ENCODE data around the gene CTSV.
"Not testable (repeated sequence)": the region's sequence is repeated elsewhere in the genome, so short reads cannot be mapped to it uniquely, and the experiment has no call there.

Gene CTSV

DNA sequence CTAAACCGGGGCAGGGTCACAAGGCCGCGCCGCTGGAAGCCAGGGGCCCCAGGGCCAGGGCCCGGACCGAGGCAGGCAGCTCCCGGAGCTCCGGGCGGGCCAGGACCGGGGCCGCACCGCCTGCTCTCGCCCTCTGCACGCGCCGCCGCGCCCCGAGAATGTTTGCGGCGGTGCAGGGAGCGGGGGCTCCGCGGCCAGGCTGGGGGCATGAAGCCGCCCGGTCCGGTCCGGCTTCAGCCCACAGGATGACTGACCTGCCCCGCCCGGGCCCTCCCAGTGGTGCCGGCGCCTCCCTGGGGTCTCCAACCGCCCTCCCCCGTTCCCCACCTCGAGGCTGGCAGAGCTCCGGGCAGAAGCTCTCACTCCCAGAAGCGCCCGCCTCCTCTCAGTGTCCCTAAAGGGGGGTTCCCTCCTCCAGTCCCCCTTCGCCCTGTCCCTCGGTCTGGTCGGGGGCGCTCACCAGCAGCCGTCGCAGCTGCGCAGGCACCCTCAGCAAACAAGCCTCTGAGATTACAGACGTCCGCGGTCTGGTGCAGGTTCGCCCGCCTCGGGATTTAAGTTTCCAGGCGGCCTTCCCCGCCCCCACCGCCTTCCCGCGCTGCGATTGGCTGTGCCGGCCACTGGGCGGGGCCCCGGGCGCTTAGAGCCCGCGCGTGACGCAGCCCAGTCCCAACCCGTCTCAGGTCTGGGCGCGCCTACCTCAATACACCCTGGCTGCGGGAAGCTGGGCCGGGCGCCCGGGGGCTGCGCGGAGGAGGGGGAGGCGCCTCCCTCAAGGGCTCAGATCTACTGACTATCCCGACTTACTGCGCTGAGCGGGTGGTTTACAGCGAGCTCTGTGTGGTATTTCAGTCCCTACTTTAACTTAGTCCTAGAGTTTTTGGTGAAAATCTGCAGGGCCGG lies at the start of gene CTSV:
TSS of gene CTSV (minus strand) at position 532 of the 903 bp plus-strand sequence. CDS start 1,099 bp downstream, outside the sequence.
- peak; percentile 98 for DNase-seq

GRCh38 chr9:97087668-97088215 lies 48.8 kb upstream of the CTSV start:
- DNase-seq: not testable (repeated sequence)

GRCh38 chr9:97084562-97084991 lies 45.6 kb upstream of the CTSV start:
- not testable (repeated sequence) for DNase-seq

DNA sequence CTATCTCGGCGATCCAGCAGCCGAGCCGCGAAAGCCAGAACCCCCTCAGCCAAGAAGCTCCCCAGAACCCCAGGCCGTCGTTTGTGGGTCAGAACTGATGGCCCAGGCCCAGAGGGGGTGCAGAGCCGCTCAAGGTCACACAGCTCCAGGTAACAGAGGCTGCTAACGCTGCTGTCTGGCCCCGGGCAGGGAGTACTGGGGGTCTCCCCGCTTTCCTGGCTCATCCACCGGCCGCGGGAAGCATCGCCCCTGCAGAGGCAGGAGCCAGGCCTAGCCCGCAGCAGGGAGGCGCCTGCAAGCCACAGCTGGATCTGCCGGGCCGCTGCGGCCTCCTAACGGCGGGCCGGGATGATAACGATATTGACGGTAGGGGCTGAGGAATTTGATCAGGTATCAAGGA lies 39.4 kb upstream of the CTSV start:
- no peak for DNase-seq

DNA sequence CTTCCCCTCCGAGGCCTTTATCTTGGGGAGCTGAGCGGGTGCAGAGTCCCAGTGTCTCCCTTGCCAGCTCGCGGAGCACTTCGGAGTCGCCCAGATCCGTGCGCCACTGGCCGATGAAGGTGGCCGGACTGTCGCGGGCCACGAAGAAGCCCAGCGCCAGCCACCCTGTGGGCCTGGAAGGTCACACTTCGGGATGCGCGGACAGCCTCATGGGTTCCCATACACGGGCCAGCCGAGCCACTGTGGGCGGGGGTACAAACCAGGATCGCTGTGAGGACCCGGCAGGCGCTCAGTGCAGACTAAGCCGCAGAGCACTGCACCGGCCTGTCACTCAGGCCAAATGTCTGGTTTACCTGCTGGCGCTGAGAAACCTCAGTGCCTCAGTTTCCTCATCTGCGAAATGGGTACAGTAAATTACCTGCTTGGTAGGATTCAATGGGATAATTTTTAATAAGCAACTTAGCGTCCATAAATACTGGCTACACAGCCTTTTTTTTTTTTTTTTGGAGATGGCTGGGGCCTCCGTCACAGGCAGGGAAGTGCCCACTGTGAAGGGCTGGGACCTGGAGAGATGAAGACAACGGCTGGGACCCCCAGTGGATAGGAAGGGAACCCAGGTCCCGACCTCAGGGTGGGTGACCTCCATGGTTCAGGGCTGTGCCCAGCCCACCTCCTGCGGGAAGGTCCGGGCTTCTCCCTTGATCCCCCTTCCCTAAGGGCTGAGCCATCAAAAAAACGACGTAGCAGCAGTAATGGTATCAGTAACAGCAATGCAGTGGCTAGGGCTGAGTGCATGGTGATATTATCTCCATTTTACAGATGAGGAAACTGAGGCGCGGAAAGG lies 38.7 kb upstream of the CTSV start:
- no peak for DNase-seq

GRCh38 chr9:97076731-97077451 lies 37.9 kb upstream of the CTSV start:
- not testable (repeated sequence) for DNase-seq

DNA sequence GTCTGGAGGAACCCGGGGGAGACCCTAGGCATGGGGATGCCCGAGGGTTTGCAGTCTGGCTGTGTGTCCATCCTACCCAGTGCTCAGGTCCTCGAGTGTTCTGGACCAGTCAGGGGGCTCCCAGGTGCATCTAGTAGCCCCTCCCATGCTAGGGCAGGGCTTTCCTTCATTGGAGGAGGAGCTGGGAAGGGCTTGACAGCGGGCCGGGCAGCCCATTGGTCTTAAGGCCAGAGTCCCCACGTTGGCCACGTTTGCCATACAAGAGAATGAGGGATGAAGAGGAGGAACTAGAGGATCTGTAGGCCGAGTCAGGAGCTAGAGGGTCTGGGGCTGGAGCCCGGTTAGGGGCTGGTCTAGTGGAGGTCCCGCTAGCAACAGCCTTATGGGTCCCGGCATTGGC lies 37.3 kb upstream of the CTSV start:
- DNase-seq: no peak

DNA sequence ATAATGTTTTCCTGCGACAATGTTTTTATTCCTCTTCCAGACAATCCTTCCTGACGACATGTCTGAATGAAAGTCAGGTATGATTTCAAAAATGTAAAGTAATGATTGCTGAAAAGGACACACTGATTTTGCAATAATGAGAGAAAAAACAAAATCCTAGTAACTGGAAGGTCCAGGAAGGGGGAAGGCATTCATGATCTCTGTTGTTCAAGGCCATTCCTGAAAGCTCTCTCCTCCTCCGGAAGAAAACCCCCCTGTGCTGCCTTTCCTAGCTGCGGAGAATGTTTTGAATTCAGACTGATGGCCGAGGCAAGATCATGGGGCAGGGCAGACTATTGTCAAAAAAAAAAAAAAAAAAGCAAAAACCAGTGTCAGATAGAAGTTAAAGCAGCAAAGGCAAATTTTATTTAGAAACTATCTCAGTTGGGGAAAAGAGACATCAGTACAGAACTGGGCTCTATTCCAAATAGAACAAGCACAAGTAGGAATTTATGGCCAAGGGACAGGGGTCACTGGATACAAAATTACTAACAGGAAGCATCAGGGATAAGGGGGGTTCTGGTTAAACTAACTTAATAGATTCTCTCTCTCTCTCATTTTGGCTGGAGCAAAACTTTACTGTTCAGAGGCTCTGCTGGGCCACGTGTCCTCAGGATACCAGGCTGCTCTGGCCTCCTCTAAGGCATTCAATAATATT lies 36.5 kb upstream of the CTSV start:
- DNase-seq: no peak

DNA sequence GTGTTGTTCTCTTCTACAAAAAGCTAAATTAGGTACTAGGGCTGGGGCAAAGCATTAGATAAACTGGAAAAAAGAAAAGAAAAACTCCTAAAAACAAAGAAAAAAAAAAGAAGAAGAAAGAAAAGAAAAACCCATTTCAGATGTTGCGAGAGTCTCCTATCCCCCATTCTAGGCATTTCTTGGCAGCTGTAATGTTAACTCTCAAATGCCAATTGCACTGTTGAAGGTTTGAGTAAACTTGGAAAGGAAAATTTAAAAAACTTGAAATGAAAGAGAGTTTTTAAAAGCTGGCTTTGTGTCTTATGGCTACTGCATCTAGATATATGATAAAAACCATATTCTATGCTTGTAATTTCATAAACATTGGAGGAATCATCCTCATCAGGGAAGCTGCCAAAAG lies 34.6 kb upstream of the CTSV start:
- DNase-seq: no peak

DNA sequence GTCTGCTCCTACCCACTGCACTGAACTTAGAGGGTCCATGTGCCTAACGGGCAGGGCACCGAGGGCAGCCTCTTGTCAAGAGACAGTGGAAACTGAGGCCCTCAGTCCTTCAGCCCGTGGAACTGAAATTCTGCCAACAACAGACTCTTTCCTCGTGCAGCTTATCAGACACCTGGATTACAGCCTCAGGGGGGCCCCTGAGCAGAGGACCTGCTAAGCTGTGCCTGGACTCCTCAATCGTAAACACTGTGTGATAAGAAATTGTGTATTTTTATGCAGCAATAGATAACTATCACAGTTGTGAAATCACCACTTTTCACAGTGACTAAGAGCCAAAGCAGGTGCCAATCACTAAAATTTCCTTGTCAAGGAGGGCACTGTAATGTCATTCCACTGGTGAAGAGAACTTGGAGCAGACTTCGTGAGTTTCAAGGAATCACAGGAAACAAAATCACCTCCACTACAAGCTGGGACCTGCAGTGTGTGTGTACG lies 33.4 kb upstream of the CTSV start:
- DNase-seq: no peak

- not testable (repeated sequence) for DNase-seq
These were observed 31.4 kb upstream of the CTSV start for GRCh38 chr9:97070325-97070724.

GRCh38 chr9:97067490-97067889 lies 28.5 kb upstream of the CTSV start:
- DNase-seq: no peak

- DNase-seq: no peak
These were observed 25.2 kb upstream of the CTSV start for GRCh38 chr9:97064176-97064575.

DNA sequence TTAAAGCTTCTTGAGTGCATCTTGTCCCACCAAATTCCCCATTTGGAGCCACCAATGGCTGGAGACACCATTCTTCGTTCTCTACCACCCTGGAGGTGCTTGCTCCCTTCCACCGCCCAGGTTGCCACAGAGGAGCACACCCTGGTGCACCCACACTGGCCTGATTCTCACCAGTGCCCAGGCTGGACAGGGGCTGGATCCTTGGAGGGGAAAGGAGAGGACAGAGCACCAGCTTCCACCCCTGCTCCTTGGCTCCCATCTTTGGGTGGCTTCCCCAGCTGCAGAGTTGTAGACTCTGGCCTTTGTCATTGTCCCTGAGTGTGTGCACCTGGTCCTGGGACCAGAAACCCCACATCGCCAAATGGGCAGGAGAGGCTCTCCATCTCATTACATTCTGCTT lies 21.9 kb upstream of the CTSV start:
- DNase-seq: no peak

- no peak for DNase-seq
These were observed 20.7 kb upstream of the CTSV start for GRCh38 chr9:97059626-97060025.

DNA sequence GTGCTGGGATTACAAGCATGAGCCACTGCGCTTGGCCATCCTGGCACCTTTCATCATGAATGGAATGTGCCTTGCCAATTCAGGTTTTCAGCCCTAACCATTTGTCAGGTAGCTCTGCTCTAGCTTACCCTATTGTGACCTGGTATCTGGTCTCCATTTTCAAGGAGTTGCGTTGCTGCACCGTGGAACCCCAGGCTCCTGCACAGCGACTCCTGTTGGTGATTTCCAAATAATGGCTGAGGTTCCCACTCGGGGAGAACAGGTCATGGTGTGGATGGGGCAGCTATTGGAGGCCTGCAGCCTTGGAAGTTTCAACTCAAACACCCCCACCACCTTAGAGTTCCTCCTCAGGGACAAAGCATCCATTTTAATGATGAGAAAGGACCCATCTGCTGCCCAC lies 18.7 kb upstream of the CTSV start:
- no peak for DNase-seq

- not testable (repeated sequence) for DNase-seq
These were observed 16.9 kb upstream of the CTSV start for GRCh38 chr9:97055891-97056290.

DNA sequence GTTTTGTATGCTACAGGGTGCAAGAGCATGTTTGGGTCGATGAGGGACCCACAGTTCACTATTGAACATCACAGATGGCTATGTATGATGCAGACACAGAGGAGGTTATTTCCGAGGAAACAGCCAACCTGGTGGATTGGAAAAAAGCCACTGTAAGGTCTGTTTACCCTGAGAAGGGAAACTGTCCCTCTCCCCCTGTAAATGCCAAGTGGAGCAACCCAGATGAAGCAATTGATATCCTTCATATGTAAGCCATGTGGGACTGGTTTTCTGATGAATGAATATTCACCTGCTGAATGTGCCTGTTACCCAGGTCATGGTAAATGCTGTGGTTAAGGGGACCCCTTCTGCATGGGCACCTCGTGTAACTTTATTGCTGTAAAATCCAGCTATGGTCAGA lies 14.8 kb upstream of the CTSV start:
- DNase-seq: no peak

DNA sequence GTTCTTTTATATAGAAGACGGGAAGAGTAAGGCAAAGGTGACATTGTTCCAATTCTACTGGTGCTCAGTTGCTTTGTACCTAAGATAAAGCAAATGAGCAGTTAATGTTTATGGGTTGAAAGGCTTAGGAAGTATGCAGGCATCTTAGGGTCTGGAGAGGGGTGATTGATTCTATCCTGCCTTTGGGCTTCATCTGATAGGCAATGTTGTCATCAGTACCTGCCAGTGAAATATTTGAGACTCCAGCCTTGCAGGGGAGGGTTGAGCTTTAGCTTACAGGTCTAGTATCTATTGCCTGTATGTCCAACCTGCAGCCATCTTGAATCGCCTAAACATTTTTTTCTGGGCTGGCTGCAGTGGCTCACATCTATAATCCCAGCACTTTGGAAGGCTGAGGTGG lies 13.8 kb upstream of the CTSV start:
- DNase-seq: no peak

- DNase-seq: peak; percentile 84
These were observed 7.3 kb upstream of the CTSV start for GRCh38 chr9:97046228-97046627.

DNA sequence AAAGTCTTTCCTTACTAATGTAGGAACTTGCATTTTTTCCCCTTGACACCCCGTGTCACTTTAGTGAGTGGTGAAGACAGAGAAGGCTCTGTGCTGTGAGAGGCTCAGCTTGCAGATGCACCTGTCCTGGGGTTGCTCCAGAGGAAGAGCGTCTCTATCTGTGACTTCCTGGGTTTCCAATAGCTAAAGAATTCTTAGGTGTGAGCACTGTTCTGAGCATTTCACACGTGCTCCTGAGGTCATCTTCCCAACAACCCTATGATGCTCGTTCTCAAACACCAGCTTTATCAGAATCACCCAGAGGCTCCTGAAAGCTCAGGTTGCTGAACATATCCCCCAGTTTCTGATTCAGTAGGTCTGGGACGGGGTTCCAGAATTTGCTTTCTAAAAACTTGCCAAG lies 6.4 kb upstream of the CTSV start:
- DNase-seq: no peak

- peak; percentile 44 for DNase-seq
These were observed 3.0 kb upstream of the CTSV start for GRCh38 chr9:97041898-97042297.

Data from NCI-H69 (cell line).